Middle frontal gyrus (tissue), 1 donor: ENCODE data around the gene ACOT7.

ENCODE experiments used
- DNase-seq: peaks from one replicate; pipeline ENCODE4 v3.0.0-alpha.2; 2015; ENCODE audit warnings: low spot score; ENCODE audit errors: extremely low spot score

The ACOT7 gene

GRCh38 chr1:6271554-6271953 is 122.0 kb downstream of the ACOT7 start:
- DNase-seq: no peak

- no peak for DNase-seq
Measured at GRCh38 chr1:6271006-6271405, 122.6 kb downstream of the ACOT7 start.

GRCh38 chr1:6270401-6270800 is 123.2 kb downstream of the ACOT7 start:
- DNase-seq: no peak

GRCh38 chr1:6269720-6270400 is 123.7 kb downstream of the ACOT7 start:
- no peak for DNase-seq

GRCh38 chr1:6269296-6269695 is 124.3 kb downstream of the ACOT7 start:
- DNase-seq: no peak

GRCh38 chr1:6268415-6268814 is 125.2 kb downstream of the ACOT7 start:
- no peak for DNase-seq

GRCh38 chr1:6267686-6268322 is 125.8 kb downstream of the ACOT7 start:
- no peak for DNase-seq

GRCh38 chr1:6266641-6267040 is 126.9 kb downstream of the ACOT7 start:
- no peak for DNase-seq

GRCh38 chr1:6265151-6265550 is 128.4 kb downstream of the ACOT7 start:
- no peak for DNase-seq

GRCh38 chr1:6263716-6264115 is 129.9 kb downstream of the ACOT7 start:
- DNase-seq: no peak

- DNase-seq: no peak
Measured at GRCh38 chr1:6262555-6263420, 130.8 kb downstream of the ACOT7 start.

GRCh38 chr1:6261615-6261995 is 132.0 kb downstream of the ACOT7 start:
- no peak for DNase-seq

- DNase-seq: no peak
Measured at GRCh38 chr1:6260961-6261614, 132.5 kb downstream of the ACOT7 start, which contains the start of gene GPR153. TSS of gene GPR153 (minus strand) at chr1:6261098. CDS start at chr1:6254905, 6,193 bp downstream.

GRCh38 chr1:6260433-6260934 is 133.1 kb downstream of the ACOT7 start:
- no peak for DNase-seq

- no peak for DNase-seq
Measured at GRCh38 chr1:6259491-6260362, 133.8 kb downstream of the ACOT7 start.

GRCh38 chr1:6258675-6259074 is 134.9 kb downstream of the ACOT7 start:
- DNase-seq: no peak

GRCh38 chr1:6257541-6258069 is 136.0 kb downstream of the ACOT7 start:
- no peak for DNase-seq

- DNase-seq: no peak
Measured at GRCh38 chr1:6256645-6257044, 136.9 kb downstream of the ACOT7 start.

GRCh38 chr1:6254691-6255090 is 138.9 kb downstream of the ACOT7 start:
- DNase-seq: no peak

- no peak for DNase-seq
Measured at GRCh38 chr1:6253380-6253779, 140.2 kb downstream of the ACOT7 start.
